KMS-11 (cell line): ENCODE results near the gene TTBK2.

Experiments used
- H2AFZ ChIP-seq: fragments of 200-600 bp; sonication (generic); 2 replicates; pipeline ENCODE4 v1.6.1; 2016; ENCODE audit warnings: antibody characterized with exemption, mixed run types, low read depth
- H3K27ac ChIP-seq: fragments of 200-600 bp; sonication (generic); 2 replicates; pipeline ENCODE4 v1.6.1; 2016; ENCODE audit warnings: mild to moderate bottlenecking, mixed run types
- H3K27me3 ChIP-seq: fragments of 200-600 bp; sonication (generic); 2 replicates; pipeline ENCODE4 v1.6.1; 2017; ENCODE audit warnings: mild to moderate bottlenecking, low read depth, mixed run types, moderate library complexity; ENCODE audit not compliant: insufficient read depth
- H3K36me3 ChIP-seq: fragments of 200-600 bp; sonication (generic); 2 replicates; pipeline ENCODE4 v1.6.1; 2017; ENCODE audit warnings: mild to moderate bottlenecking, mixed run types; ENCODE audit not compliant: insufficient read depth
- H3K4me1 ChIP-seq: fragments of 200-600 bp; sonication (generic); 2 replicates; pipeline ENCODE4 v1.6.1; 2016; ENCODE audit warnings: mild to moderate bottlenecking, low read depth, mixed run types; ENCODE audit not compliant: poor library complexity, severe bottlenecking
- H3K4me2 ChIP-seq: fragments of 200-600 bp; sonication (generic); 2 replicates; pipeline ENCODE4 v1.7.0; 2016; ENCODE audit warnings: mild to moderate bottlenecking, mixed run types
- H3K4me3 ChIP-seq: fragments of 200-600 bp; sonication (generic); IDR thresholded peaks from 2 replicates; pipeline ENCODE4 v1.6.1; 2017; ENCODE audit warnings: low read depth, low read length, mixed read lengths; ENCODE audit not compliant: insufficient read depth
- H3K79me2 ChIP-seq: fragments of 200-600 bp; sonication (generic); 2 replicates; pipeline ENCODE4 v1.6.1; 2016; ENCODE audit warnings: low read depth, mixed run types; ENCODE audit not compliant: insufficient read depth
- H3K9ac ChIP-seq: fragments of 200-600 bp; sonication (generic); 2 replicates; pipeline ENCODE4 v1.6.1; 2016; ENCODE audit warnings: mild to moderate bottlenecking, mixed run types
- H4K20me1 ChIP-seq: fragments of 200-600 bp; sonication (generic); 2 replicates; pipeline ENCODE4 v1.6.1; 2016; ENCODE audit warnings: mild to moderate bottlenecking, mixed run types; ENCODE audit not compliant: insufficient read depth
- TF ChIP-seq, protein P1 (sequence below): fragments of 200-600 bp; sonication (generic); conservative IDR thresholded peaks from 2 replicates; pipeline ENCODE4 v1.6.1; 2017; ENCODE audit warnings: low read depth, mild to moderate bottlenecking, antibody characterized with exemption, low read length, moderate library complexity, mixed read lengths

The TTBK2 gene

GRCh38 chr15:42750306-42750705 lies 170.3 kb downstream of the TTBK2 start:
- Histone ChIP-seq H4K20me1 (no peaks in the 10 kb centered on the region), H3K36me3 (no peaks in the 10 kb centered on the region), H3K4me1 (no peaks in the 10 kb centered on the region), H3K27ac (no peak overlapping the region), H2AFZ (no peak overlapping the region), H3K79me2 (no peaks in the 10 kb centered on the region), H3K9ac (no peak overlapping the region), H3K27me3 (no peaks in the 10 kb centered on the region), H3K4me2 (no peak overlapping the region), H3K4me3 (no peak overlapping the region)
- TF ChIP-seq, protein P1, sequence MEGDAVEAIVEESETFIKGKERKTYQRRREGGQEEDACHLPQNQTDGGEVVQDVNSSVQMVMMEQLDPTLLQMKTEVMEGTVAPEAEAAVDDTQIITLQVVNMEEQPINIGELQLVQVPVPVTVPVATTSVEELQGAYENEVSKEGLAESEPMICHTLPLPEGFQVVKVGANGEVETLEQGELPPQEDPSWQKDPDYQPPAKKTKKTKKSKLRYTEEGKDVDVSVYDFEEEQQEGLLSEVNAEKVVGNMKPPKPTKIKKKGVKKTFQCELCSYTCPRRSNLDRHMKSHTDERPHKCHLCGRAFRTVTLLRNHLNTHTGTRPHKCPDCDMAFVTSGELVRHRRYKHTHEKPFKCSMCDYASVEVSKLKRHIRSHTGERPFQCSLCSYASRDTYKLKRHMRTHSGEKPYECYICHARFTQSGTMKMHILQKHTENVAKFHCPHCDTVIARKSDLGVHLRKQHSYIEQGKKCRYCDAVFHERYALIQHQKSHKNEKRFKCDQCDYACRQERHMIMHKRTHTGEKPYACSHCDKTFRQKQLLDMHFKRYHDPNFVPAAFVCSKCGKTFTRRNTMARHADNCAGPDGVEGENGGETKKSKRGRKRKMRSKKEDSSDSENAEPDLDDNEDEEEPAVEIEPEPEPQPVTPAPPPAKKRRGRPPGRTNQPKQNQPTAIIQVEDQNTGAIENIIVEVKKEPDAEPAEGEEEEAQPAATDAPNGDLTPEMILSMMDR = no peak

- TF ChIP-seq, protein P1 = no peak
- Histone ChIP-seq H3K36me3 (no peaks in the 10 kb centered on the region), H3K4me2 (no peak overlapping the region), H3K27ac (no peak overlapping the region), H3K4me1 (no peaks in the 10 kb centered on the region), H3K79me2 (no peaks in the 10 kb centered on the region), H4K20me1 (no peaks in the 10 kb centered on the region), H3K27me3 (no peaks in the 10 kb centered on the region), H3K4me3 (no peak overlapping the region), H2AFZ (no peak overlapping the region), H3K9ac (no peak overlapping the region)
These were observed 171.3 kb downstream of the TTBK2 start for GRCh38 chr15:42749266-42749665.

- no peaks in the 10 kb centered on the region for H3K36me3 ChIP-seq
- H3K4me1 ChIP-seq = no peaks in the 10 kb centered on the region
- H4K20me1 ChIP-seq = no peaks in the 10 kb centered on the region
- H3K4me2 ChIP-seq = no peak overlapping the region
- no peaks in the 10 kb centered on the region for H3K27me3 ChIP-seq
- TF ChIP-seq, protein P1 = no peak
- no peak overlapping the region for H3K9ac ChIP-seq
- H3K79me2 ChIP-seq = no peaks in the 10 kb centered on the region
- no peak overlapping the region for H3K27ac ChIP-seq
- H2AFZ ChIP-seq = no peak overlapping the region
- no peak overlapping the region for H3K4me3 ChIP-seq
These were observed 176.4 kb downstream of the TTBK2 start for GRCh38 chr15:42744195-42744594.

DNA sequence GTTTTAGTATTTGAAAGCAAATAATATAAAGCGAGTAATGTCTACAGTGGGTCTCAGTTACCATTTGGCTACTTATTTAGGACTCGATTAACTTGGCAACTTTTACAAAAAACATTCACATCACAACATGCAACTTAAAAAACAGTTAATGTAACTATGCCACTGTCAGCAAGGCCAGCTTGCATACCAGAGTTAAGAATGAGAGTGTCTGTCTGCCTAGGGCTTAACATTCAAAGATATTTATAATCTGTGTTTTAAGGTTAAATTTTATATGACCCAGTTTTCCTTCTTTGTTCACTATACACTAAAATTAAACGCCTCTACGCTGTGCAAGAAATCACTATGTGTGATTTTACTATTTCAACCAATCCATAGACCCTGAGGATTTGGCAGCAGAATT lies 178.4 kb downstream of the TTBK2 start:
- no peak overlapping the region for H3K4me2 ChIP-seq
- no peaks in the 10 kb centered on the region for H3K79me2 ChIP-seq
- H4K20me1 ChIP-seq = no peaks in the 10 kb centered on the region
- H3K36me3 ChIP-seq = no peaks in the 10 kb centered on the region
- no peaks in the 10 kb centered on the region for H3K27me3 ChIP-seq
- peaks cover 7% of the 10 kb centered on the region for H3K4me1 ChIP-seq
- H3K9ac ChIP-seq = no peak overlapping the region
- H2AFZ ChIP-seq = no peak overlapping the region
- TF ChIP-seq, protein P1 = no peak
- H3K27ac ChIP-seq = no peak overlapping the region
- no peak overlapping the region for H3K4me3 ChIP-seq
